T47D (cell line): Measurements from ENCODE around the gene PARP9.
A peak's percentile ranks its signal among the peaks of the same experiment; 100 is the strongest.

Source experiments
- DNase-seq, 2 experiments: peaks; one replicate each; pipeline versions ENCODE4 v3.0.0 to v3.0.0-alpha.2; 2011 to 2012; ENCODE audit warnings: low read depth in 1 of 2, low spot score in 1 of 2
- JUND ChIP-seq: IDR thresholded peaks from 2 replicates; pipeline ENCODE4 v1.6.1; 2012; ENCODE audit warnings: low read depth
- in situ Hi-C: cut with HindIII; loops from 2 replicates; pipeline ENCODE4 v1.10.0; 2016; ENCODE audit warnings: low sequenced_read_pairs, low pct_unique_long_range_greater_than_20kb

PARP9 gene

GRCh38 chr3:122564155-122564912, at the start of gene PARP9, which contains the start of gene DTX3L:
Gene PARP9, minus strand, starts transcription at chr3:122564300. Its CDS starts 4,680 bp downstream, at chr3:122559620.
Gene DTX3L, plus strand, starts transcription at chr3:122564338. Its CDS starts 89 bp downstream, at chr3:122564427.
- in situ Hi-C loops: no loop called here
- TF ChIP-seq JUND: no peak
- DNase-seq: peak; percentile 80 to 81

GRCh38 chr3:122612696-122613095, 48.6 kb upstream of the PARP9 start:
- in situ Hi-C loops: no loop called here
- TF ChIP-seq JUND: no peak
- DNase-seq: no peak

- TF ChIP-seq JUND: no peak
- in situ Hi-C loops: no loop called here
- no peak for DNase-seq
Observed at GRCh38 chr3:122609798-122610559, 45.9 kb upstream of the PARP9 start.

GRCh38 chr3:122608916-122609315, 44.8 kb upstream of the PARP9 start:
- no peak for DNase-seq
- in situ Hi-C loops: no loop called here

GRCh38 chr3:122606330-122606729, 42.2 kb upstream of the PARP9 start:
- TF ChIP-seq JUND: no peak
- in situ Hi-C loops: no loop called here
- no peak for DNase-seq

More at GRCh38 chr3:122608916-122609315, 44.8 kb upstream of the PARP9 start:
- TF ChIP-seq JUND: no peak

GRCh38 chr3:122603056-122603455, 39.0 kb upstream of the PARP9 start:
- TF ChIP-seq JUND: no peak
- DNase-seq: no peak
- in situ Hi-C loops: no loop called here

GRCh38 chr3:122602011-122602710, 38.1 kb upstream of the PARP9 start:
- TF ChIP-seq JUND: no peak
- DNase-seq: no peak
- in situ Hi-C loops: no loop called here

- TF ChIP-seq JUND: no peak
- in situ Hi-C loops: no loop called here
- no peak for DNase-seq
Observed at GRCh38 chr3:122598556-122598955, 34.5 kb upstream of the PARP9 start.

- in situ Hi-C loops: no loop called here
- TF ChIP-seq JUND: no peak
- no peak for DNase-seq
Observed at GRCh38 chr3:122598151-122598550, 34.1 kb upstream of the PARP9 start.

- DNase-seq: no peak
- TF ChIP-seq JUND: no peak
- in situ Hi-C loops: no loop called here
Observed at GRCh38 chr3:122594025-122594424, 29.9 kb upstream of the PARP9 start.

- no peak for DNase-seq
- TF ChIP-seq JUND: no peak
- in situ Hi-C loops: no loop called here
Observed at GRCh38 chr3:122590610-122591009, 26.5 kb upstream of the PARP9 start.

GRCh38 chr3:122589297-122589696, 25.2 kb upstream of the PARP9 start:
- no peak for TF ChIP-seq JUND
- DNase-seq: no peak
- in situ Hi-C loops: no loop called here
